ENCODE results near the gene ABCB6.

The ABCB6 gene

DNA sequence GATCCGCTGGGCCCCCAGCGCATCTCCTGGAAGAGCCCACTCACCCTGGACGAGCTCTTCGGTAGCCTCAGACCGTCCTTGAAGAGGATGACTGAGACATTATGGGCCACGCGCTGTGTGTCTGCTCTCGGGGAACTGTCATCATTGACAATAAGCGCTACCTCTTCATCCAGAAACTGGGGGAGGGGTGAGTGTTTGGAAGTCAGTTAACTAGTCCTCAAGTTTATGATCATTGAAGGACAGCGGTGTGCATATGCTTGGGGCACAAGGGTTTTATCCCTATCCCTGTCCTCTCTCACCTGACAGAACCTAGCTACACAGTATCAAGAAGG, 27.1 kb upstream of the ABCB6 start:
- no peak for DNase-seq (ENCODE audit: low read depth in 2 of 3, low spot score in 2 of 3)

DNA sequence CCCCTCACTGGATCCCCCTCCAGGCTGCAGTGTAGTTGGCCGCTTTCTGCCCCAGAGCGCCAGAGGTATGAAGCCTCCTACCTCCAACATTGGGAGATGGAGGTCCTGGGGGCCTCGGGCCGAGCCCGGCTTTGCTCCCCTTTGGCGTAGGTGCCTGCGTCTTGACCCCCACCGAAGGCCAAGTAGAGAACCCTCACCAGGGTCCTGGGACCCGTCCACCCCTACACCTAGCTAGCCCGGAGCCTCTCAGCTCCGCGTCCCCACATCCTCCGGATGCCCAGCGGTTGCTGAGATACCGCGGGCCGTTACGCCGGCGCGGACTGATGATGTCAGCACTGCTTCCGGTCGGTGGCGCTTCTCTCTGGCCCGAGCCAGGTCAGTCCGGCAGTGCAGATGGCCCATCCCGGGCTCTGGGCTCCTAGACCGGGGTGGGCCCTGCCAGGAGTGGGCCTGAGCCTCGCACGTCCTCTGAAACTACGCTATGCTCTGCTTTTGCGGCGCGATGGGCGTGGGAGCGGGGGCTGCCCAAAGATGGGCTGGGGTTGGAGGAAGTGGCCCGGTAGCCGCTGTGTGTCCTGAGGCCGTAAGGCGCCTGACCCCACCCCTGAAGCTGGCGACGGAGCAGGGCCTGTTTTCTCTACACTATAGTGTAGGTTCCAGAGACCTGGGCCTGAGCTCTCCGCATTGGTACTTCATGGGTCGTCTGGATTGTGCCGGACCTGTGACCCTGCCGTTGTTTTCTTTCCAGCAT, 26.6 kb upstream of the ABCB6 start, which contains the start of the genes GLB1L and STK16:
Gene GLB1L, minus strand, starts transcription at position 297 of the 751 bp plus-strand sequence. CDS start 1,871 bp downstream, outside the sequence.
Gene STK16, plus strand, starts transcription at position 332 of the 751 bp plus-strand sequence. CDS start 521 bp downstream, outside the sequence.
- DNase-seq (ENCODE audit: low read depth in 2 of 3, low spot score in 2 of 3) = peak; percentile 83 to 93 (median 93)

DNA sequence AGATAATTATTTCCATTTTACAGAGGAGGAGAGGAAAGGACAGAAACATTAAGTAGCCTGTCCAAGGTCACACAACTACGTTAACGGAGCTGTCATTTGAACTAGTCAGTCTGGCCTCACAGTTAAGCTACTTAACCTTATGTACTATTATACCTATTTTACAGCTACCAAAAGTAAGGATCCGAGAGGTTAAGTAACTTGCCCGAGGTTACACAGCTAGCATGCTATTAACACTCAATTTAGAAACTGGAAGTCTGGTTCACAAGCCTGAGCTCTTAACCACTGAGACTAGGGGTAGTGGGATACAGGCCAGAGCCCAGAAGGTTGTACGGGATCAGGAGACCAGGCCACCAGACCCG, 26.0 kb upstream of the ABCB6 start:
- DNase-seq (ENCODE audit: low read depth in 2 of 3, low spot score in 2 of 3) = no peak

DNA sequence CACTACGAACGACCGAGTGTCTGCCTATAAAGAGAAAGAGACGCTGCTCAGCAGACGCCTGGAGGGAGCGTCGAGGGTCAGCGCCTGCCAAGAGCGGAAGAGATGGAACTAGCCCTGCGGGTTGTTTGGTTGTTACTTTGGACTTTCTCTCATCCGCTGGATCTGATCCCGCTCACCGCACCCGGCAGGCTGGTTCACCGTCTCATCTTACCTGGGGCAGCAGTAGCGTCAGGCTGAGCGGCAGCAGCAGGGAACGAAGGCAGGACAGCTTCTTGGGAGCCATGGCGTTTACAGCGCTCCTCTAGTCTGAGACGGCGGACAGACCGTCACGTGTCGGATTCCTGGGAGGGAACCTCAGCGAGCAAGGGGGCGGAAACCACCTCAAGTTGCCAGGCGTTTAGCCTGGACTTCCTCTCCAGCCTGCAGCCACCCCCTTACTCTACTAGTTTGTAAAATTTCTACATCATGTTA, 24.6 kb upstream of the ABCB6 start:
- DNase-seq (ENCODE audit: low read depth in 2 of 3, low spot score in 2 of 3) = no peak

DNA sequence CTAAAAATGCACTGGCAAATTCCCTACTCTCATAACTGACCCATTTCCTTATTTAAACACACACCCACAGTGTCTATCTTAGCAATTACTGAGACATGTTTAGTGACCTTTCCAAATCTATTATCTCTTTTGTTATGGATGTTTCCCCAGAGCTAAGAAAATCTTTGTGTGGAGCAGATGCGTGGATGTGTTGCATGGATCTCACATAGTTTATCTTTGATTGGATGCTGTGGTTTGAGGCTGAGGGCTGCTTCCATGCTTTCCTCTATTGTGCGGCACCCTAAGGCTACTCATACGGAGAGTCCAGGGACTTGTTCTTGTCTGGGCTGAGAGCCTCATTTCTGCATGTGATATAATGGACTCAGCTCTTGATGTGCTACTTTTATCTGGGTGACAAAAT, 15.6 kb upstream of the ABCB6 start:
- DNase-seq (ENCODE audit: low read depth in 2 of 3, low spot score in 2 of 3) = no peak

DNA sequence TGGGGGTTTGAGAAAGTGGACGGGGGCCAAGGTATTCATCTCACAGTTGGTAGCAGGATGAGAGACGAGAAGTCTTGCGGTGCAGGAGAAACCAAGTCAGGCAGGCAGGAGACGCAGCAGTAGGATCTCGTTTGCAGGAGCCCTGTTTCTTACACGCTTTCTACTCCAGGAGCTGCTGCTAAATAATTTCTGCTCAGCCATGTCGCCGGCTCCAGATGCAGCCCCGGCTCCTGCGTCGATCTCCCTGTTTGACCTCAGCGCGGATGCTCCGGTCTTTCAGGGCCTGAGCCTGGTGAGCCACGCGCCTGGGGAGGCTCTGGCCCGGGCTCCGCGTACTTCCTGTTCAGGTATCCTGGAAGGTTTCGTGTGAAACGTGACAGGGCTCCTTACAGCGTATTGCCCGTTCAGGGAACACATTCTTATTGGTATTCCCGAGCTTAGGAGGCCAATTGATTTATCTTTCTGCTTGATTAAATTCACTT, 11.3 kb upstream of the ABCB6 start:
- DNase-seq (ENCODE audit: low read depth in 2 of 3, low spot score in 2 of 3) = peak in 1 of 3 experiments; percentile 31

DNA sequence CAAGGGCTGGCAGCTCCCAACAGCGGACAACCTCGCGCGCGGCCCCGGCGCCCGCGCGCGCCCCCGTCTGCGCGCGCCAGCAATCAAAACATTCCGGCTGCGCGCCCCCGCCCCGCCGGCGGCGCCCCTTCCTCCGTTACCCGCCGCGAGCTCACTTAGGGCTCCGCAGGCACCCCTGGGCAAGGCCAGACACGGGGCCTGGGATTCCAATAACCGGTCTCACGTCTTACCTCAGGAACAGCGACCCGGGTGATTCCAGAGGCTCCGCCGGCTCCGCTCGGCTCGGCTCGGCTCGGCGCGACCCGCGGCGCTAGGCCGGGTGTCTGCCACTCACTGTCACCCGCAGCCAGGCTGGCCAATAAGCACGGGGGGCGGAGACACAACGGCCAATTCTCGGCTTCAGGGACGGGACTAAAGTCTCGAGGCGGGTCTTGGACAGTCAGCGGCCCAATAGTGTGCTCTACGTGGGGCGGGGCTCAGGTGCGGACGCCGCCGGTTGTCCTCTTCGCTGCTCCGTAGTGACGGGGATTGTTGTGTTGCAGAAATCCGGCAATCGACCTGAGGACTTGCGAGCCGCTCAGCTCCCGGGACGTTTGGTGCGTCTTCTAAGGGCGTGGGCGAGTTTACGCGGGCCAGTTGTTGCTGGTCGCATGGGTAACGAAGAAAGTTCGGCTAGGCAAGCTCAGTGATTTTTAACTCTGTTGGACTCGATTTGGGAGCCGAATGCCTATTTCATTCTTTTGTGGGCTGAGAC, 10.7 kb upstream of the ABCB6 start, which contains the start of the genes ANKZF1 and ATG9A:
Gene ANKZF1, plus strand, starts transcription at position 502 of the 754 bp plus-strand sequence. CDS start 452 bp downstream, outside the sequence.
Gene ATG9A, minus strand, starts transcription at position 332 of the 754 bp plus-strand sequence. CDS start 1,612 bp downstream, outside the sequence.
- DNase-seq (ENCODE audit: low read depth in 2 of 3, low spot score in 2 of 3) = peak; percentile 85 to 96 (median 87)

DNA sequence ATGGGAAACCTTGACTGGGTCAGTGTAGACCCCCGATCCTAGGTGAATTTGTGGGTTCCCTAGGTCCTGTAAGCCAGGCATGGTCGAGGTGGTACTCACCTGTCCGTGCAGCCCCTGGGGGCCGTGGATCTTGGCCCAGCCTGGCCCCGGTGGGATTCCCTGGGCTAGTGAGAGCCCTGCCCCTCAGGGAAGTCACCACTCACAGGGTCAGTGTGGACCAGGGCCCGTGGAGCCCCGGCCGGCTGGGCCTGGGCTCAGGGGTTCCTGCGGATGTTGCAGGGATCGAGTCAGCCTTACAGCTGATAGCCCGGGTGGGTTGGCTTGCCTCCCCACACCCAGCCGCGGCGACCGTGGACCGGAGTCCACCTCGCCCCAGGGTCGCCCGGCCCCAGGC, 10.2 kb upstream of the ABCB6 start:
- DNase-seq (ENCODE audit: low read depth in 2 of 3, low spot score in 2 of 3) = no peak

DNA sequence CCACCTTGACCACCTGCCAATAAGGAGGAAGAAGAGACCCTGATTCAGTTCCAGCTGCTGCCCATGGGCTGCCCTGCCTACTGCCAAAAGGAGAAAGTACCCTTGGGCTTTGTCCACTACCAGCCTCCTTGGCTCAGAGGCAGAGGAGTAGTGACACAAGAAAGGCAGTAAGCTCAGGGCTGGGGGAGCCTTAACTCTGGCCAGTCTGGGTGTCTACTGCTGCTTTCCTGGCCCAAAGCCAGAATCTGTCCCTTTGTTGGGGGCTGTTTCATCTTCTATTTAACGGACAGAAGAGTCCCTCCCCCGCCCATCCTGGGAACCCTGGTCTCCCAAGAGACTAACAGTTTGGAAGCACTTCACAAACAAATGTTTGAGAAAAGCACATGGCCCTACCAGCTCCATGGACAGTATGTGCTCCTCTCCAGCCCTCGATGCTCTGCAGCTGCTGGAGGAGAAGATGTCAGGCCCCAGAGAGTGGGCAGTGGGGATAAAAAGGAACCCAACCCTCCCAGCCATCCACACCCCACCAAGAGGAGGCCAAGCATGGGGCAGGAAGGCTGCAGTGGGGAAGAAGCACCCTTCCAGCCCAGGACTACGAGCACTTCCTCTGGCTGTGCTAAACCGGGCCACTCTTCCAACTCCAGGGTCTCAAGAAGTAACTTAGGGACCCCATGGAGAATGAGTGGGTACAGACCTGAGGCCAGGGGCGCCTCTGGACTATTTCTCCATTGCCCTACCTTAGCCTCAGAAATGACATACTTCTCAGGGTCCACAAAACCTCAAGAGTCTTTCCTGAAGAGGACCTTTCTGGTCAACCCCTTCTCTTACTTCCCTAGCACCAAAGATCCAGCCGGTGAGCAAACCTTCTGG, 9.5 kb upstream of the ABCB6 start:
- DNase-seq (ENCODE audit: low read depth in 2 of 3, low spot score in 2 of 3) = no peak

DNA sequence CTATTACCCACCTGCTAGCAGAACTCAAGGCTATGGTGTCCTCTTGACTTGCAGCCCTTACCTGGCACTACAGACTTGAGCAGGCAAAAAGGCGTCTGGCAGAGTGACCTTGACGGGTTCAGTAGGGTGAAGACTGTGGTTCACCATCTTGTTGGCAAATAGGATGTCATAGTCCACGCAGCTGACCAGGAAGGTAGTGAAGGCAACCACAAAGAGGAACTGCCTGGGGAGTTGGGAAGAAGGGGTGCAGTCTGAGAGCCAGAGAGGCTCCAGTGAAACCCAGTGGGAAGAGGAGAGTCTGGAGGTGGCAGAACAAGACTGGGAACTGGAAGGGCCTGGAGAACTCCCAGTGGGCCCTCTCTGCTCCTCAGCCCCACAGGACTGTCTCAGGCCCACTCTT, 6.6 kb upstream of the ABCB6 start:
- no peak for DNase-seq (ENCODE audit: low read depth in 2 of 3, low spot score in 2 of 3)

DNA sequence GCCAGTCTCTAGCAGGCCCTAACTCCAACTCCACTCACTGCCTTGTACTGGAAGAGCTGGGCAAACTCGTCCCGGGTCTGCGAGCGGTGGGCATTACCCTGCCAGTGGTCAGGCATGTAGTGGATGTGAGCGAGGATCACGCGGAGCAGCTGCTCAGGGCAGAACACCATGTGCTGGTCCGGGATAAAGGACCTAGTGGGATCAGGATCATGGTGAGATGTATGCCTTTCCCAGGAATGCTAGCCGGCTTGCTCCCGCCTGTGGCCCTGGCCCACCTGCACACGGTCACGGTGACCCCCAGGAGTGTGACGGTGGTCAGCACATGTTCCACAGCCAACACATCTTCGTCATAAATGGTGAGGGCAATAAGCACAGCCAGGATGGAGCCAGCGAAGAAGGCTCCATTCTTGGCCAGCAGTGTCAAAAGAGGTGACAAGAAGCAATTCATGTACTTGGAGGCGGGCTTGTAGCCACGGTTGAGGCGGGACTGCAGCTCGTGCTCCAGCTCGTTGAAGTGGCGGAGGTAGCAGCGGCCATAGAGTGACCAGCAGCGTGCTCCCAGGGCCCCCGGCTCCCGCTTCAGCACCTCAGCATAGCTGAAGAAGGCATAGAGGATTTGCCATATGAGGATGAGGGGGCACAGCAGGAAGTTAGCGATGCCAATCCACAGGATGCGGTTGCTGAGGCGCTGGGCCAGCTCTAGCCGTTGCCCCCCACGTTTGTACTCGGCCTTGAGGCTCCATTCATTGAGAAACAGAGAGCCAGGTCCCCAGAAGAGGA, 5.3 kb upstream of the ABCB6 start:
- no peak for DNase-seq (ENCODE audit: low read depth in 2 of 3, low spot score in 2 of 3)

DNA sequence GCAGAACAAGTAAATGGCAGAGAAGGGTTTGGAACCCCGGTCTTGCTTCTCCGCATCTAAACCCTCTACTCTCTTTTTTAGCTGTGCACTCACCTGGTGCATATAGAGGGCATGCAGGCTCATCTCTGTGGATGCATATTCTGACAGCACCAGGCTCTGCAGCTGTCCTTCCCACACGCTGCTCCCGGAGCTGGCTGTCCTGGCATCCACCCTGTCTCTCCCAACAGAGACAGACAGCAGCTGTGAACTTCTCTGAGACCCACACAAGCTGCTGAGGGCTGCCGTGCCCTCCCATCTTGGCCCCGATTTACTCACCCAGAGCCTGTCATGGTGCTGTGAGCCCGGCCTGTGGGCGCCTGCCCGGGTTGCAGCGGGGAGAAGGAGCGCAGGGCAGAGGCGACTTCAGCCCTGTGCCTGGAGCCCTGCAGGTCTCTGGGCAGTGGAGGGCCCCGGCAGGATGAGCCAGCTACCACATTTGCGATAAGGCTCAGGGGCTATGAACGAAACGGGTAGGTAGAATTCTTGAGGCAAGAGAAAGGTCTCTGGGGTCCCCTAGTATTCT, 3.3 kb upstream of the ABCB6 start:
- no peak for DNase-seq (ENCODE audit: low read depth in 2 of 3, low spot score in 2 of 3)

DNA sequence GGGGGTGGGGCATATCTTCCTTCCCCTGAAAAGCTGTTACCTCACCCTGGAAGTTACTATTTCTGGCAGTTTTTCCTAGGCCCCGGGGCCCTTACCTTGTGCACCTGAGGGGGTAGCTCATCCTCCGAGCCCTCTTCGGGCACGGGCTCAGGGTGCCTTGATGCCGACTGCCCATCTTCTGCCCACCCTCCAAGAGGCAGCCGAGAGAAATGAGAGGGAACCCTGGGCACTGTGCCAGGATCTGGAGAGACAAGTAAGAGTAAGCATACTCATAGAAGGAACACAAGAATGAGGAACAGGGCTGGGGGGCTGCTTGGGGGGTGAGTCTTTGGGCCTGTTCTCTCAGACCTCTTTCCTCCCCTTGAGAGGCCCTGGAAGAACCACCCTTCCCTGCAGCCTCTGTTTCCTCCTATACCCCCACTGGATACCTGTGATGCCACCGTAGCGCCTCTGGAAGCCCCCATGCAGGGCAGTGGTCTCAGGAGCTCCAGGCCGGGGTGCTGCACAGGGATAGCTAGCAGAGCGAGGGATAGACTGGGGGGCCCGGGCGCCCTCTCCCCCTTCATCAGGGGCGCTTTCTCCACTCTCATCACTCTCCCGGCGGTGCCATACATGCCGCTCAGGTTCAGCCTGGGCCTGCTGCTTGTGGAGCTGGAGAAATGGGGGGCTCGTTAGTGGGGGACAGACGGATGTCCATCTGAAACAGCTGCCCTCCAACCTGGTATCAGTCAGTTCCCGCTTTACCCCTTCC, 2.1 kb upstream of the ABCB6 start:
- DNase-seq (ENCODE audit: low read depth in 2 of 3, low spot score in 2 of 3) = no peak

DNA sequence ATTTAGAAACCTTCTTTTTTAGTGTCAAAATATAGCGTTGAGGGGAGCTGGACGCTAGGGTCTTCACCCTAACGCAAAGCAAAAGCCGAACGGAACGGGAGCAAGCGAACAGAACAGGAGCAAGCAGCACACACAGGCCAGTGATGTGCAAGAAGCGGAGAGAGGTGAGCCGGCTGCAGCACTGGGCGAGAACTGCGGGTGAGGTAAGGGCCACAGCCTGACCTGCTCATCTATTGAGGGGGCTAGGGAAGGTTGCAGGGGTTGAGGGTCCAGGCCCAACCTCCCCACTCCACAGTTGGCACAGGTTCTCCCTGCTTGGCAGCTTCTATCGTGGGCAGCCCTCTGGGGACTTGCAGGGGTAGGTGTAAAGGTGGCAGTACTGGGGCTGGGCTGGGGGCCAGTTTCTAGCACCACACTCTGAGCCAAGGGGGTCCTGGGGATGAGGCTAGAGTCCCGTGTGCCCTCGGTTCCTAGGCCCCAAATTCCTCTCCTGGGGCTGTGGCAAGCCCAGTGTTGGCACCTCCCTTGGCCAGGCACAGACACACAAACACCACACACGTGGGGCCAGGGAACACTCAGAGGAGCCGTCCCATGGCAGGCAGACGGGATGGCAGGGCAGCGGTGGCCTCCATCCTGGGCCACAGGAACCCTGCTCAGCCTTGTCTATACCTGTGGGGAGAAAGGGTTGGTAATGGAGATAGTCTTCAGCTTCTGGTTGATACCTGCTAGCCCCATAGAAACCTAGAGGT, 1.2 kb upstream of the ABCB6 start:
- DNase-seq (ENCODE audit: low read depth in 2 of 3, low spot score in 2 of 3) = no peak

DNA sequence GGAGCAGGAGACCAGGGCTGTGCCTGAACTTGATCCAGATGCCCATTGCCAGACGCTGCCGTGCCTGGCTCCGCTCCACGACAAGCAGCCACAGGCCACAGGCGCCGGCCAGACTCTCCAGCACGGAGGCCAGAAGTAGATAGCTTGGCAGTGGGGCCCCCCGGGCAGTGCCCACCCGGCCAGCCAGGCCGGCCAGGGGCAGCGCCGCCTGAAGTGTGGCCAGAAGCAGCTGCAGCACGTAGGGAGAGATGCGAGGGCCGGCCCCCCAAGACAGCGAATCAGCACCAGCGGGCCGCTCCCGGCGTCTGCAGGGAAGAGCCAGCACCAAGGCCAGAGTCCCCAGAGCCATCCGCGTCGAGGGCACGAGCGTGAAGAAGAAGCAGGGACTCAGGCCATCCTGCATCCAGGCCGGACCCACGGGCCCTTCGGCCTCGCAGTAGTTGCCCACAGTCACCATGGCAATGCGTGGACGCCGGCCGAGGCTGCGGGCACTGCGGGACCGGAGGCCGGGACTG, 484 bp downstream of the ABCB6 start:
- no peak for DNase-seq (ENCODE audit: low read depth in 2 of 3, low spot score in 2 of 3)

DNA sequence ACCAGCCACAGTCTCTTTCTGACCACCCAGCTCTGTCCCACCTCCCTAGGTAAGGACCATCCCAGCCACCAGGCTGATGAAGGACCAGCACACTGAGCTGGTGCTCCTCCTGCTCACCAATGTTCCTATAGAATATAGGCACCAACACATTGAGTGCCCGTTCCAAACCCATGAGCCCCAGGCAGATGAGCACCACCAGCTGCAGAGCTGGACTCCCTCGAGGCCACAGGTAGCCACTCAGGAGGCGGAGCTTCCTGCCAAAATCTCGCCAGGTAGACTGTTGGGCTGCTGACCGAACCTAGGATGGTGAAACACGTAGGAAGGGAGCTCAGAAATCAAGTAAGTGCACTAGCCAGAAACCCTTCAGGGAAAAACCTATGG, 2.2 kb downstream of the ABCB6 start:
- no peak for DNase-seq (ENCODE audit: low read depth in 2 of 3, low spot score in 2 of 3)

DNA sequence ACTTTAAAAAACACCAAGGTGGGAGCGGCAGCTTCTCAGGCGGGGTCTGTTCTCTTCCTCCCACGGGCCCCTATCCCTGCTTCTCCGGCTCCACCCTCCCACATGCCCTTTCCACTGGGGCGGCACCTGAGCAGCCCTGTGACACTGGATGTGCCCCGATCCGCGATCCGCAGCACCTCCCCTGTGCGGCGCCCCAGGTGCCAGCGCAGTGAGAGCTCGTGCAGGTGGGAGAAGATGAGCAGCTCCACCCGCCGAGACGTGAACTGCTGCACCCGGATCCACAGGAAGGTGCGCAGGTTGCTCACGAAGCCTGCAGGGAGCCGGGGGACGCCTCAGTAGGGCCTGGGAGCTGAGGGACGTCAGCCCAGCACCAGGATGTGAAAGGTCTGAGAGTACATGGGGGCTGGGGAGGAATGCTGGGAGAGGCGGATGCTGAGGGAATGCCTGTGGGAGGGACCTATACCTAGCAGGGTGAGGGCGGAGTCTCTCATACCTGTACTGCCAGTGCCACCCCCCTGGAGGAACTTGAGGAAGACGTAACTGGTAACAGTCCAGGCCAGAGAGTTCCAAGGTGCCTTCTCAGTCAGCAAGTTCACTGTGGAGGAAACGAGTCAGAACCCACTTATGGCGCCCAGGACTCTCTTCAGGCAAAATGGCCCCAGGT, 2.8 kb downstream of the ABCB6 start:
- DNase-seq (ENCODE audit: low read depth in 2 of 3, low spot score in 2 of 3) = no peak

DNA sequence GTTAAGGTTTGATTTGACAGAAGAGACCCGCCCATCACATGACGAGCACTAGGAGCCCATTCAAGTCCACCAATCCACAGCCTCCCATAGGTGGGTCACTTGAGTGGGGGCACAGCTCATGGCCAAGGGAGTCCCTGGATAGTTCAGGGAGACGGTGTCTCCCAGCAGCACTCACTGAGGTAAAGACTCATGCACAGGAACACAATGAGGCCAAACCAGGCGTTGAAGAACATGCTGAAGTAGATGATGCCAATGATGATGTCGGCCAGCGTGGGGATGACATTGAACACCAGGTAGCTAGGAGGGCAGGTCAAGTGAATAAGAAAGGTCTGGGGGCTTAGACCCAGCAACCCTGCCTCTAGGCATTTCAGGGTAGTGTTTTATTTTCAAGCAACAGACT, 4.0 kb downstream of the ABCB6 start:
- DNase-seq (ENCODE audit: low read depth in 2 of 3, low spot score in 2 of 3) = no peak

All from activated CD8-positive, alpha-beta memory T cell treated with anti-CD3 and anti-CD28 coated beads for 48 hours (primary cell).